Stimulated activated CD4-positive, alpha-beta T cell treated with anti-CD3 and anti-CD28 coated beads, Interleukin-4, amount 100 ng/mL, for 24 hours (primary cell): ENCODE measurements around the gene DISC1.
A peak's percentile ranks its signal among the peaks of the same experiment; 100 is the strongest.
"Not testable (repeated sequence)": the region's sequence is repeated elsewhere in the genome, so short reads cannot be mapped to it uniquely, and the experiment has no call there.

ENCODE experiments used
- DNase-seq: peaks from one replicate; pipeline ENCODE4 v3.0.0-alpha.2; 2020

The DISC1 gene

GRCh38 chr1:231781892-231782291, 155.3 kb downstream of the DISC1 start:
- DNase-seq, result no peak

- not testable (repeated sequence) for DNase-seq
These were observed 158.5 kb downstream of the DISC1 start for GRCh38 chr1:231785073-231785472.

- DNase-seq, result no peak
These were observed 159.5 kb downstream of the DISC1 start for GRCh38 chr1:231786126-231786525.

GRCh38 chr1:231792634-231793033, 166.0 kb downstream of the DISC1 start:
- DNase-seq, result no peak

- DNase-seq, result no peak
These were observed 167.3 kb downstream of the DISC1 start for GRCh38 chr1:231793893-231794292.

- no peak for DNase-seq
These were observed 169.6 kb downstream of the DISC1 start for GRCh38 chr1:231796141-231796540.

GRCh38 chr1:231799363-231799986, 172.9 kb downstream of the DISC1 start:
- no peak for DNase-seq

- DNase-seq, result no peak
These were observed 173.5 kb downstream of the DISC1 start for GRCh38 chr1:231800108-231800507.

GRCh38 chr1:231801042-231801585, 174.5 kb downstream of the DISC1 start:
- DNase-seq, result no peak

GRCh38 chr1:231803353-231803752, 176.8 kb downstream of the DISC1 start:
- no peak for DNase-seq

GRCh38 chr1:231806623-231807495, 180.3 kb downstream of the DISC1 start:
- peak; percentile 7 for DNase-seq

- no peak for DNase-seq
These were observed 181.0 kb downstream of the DISC1 start for GRCh38 chr1:231807541-231807940.

- no peak for DNase-seq
These were observed 181.5 kb downstream of the DISC1 start for GRCh38 chr1:231808116-231808515.

- no peak for DNase-seq
These were observed 182.4 kb downstream of the DISC1 start for GRCh38 chr1:231808990-231809389.

- no peak for DNase-seq
These were observed 183.8 kb downstream of the DISC1 start for GRCh38 chr1:231810415-231810814.

GRCh38 chr1:231814021-231814420, 187.4 kb downstream of the DISC1 start:
- no peak for DNase-seq

- DNase-seq, result no peak
These were observed 187.9 kb downstream of the DISC1 start for GRCh38 chr1:231814521-231814920.

GRCh38 chr1:231817801-231818200, 191.2 kb downstream of the DISC1 start:
- DNase-seq, result no peak

- DNase-seq, result no peak
These were observed 191.7 kb downstream of the DISC1 start for GRCh38 chr1:231818337-231818736.

GRCh38 chr1:231821281-231821680, 194.7 kb downstream of the DISC1 start:
- DNase-seq, result no peak

- DNase-seq, result no peak
These were observed 195.5 kb downstream of the DISC1 start for GRCh38 chr1:231822041-231822440.

GRCh38 chr1:231826566-231826965, 200.0 kb downstream of the DISC1 start:
- no peak for DNase-seq

- DNase-seq, result no peak
These were observed 200.9 kb downstream of the DISC1 start for GRCh38 chr1:231827337-231828105.
